NB4 (cell line): ENCODE data around the gene TRIM49D1.
"Not testable (repeated sequence)": the region's sequence is repeated elsewhere in the genome, so short reads cannot be mapped to it uniquely, and the experiment has no call there.

ENCODE experiments used
- DNase-seq: peaks from one replicate; pipeline ENCODE4 v3.0.0; 2010; ENCODE audit warnings: low read depth
- H3K4me3 ChIP-seq: one replicate; pipeline ENCODE4 v1.5.1; 2011; ENCODE audit warnings: mild to moderate bottlenecking, low read depth, low read length, moderate library complexity
- CTCF ChIP-seq: IDR thresholded peaks from one replicate; pipeline ENCODE4 v1.5.1; 2012; ENCODE audit warnings: low read depth, low read length
- MYC ChIP-seq: IDR thresholded peaks from 2 replicates; pipeline ENCODE4 v1.6.1; 2011; ENCODE audit warnings: low read depth, low read length
- POLR2A ChIP-seq: IDR thresholded peaks from 2 replicates; pipeline ENCODE4 v1.6.1; 2011; ENCODE audit warnings: mild to moderate bottlenecking; ENCODE audit not compliant: insufficient read length; ENCODE audit errors: extremely low read depth
- TF ChIP-seq, protein P1 (sequence below): IDR thresholded peaks from 2 replicates; pipeline ENCODE4 v1.6.1; 2011; ENCODE audit warnings: low read depth, low read length

Gene TRIM49D1

GRCh38 chr11:89922195-89922660 lies at the start of gene TRIM49D1:
Gene TRIM49D1 (minus strand): TSS chr11:89922245. CDS start chr11:89917710, 4,535 bp downstream.
- TF ChIP-seq CTCF (no peak), POLR2A (no peak), MYC (no peak)
- TF ChIP-seq, protein P1, sequence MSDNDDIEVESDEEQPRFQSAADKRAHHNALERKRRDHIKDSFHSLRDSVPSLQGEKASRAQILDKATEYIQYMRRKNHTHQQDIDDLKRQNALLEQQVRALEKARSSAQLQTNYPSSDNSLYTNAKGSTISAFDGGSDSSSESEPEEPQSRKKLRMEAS = no peak
- DNase-seq = no peak
- no peak within 1 kb of the TSS for H3K4me3 ChIP-seq

- not testable (repeated sequence) for H3K4me3 ChIP-seq, DNase-seq
These were observed 43.7 kb upstream of the TRIM49D1 start, which contains the start of gene TRIM64 for GRCh38 chr11:89965737-89966136. Gene TRIM64 (plus strand): TSS chr11:89966037. CDS start chr11:89968504, 2,467 bp downstream.

- not testable (repeated sequence) for DNase-seq, H3K4me3 ChIP-seq
These were observed 38.8 kb upstream of the TRIM49D1 start for GRCh38 chr11:89960833-89961232.

GRCh38 chr11:89923764-89924163 lies 1.7 kb upstream of the TRIM49D1 start, which contains the start of gene TRIM49D2:
Gene TRIM49D2 (plus strand): TSS chr11:89924064. CDS start chr11:89926762, 2,698 bp downstream.
- not testable (repeated sequence) for H3K4me3 ChIP-seq, DNase-seq

GRCh38 chr11:89900809-89901208 lies 21.2 kb downstream of the TRIM49D1 start:
- not testable (repeated sequence) for DNase-seq, H3K4me3 ChIP-seq

DNA sequence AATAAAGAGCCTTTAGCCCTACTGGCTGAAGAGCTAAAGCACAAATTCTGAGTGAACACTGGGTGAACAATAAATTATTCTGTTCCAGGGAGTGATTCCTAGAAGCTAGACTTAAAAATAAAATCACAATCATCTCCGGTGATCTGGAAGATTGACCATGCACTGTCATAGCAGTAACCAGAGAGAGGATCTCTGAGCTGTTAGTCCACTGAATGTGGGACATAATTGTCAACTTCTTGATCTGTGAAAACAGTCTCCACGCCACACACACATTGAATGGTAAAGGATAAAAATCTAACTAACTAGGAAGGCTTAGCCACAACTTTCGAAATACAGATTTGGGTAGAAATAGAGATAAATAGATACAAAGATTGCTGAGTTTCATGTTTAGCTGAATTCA lies 28.8 kb downstream of the TRIM49D1 start:
- H3K4me3 ChIP-seq, DNase-seq: not testable (repeated sequence)

DNA sequence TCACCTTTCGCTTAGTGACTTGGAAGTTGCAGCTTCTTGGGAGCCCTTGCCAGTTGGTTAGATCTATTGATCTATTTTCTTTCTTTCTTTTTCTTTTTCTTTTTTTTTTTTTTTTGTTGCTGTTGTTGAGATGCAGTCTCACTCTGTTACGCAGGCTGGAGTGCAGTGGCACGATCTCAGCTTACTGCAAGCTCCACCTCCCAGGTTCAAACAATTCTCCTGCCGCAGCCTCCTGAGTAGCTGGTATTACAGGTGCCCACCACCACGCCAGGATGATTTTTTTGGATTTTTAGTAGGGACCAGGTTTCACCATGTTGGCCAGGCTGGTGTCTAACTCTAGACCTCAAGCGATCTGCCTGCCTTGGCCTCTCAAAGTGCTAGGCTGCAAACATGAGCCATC lies 44.5 kb downstream of the TRIM49D1 start:
- not testable (repeated sequence) for H3K4me3 ChIP-seq, DNase-seq

DNA sequence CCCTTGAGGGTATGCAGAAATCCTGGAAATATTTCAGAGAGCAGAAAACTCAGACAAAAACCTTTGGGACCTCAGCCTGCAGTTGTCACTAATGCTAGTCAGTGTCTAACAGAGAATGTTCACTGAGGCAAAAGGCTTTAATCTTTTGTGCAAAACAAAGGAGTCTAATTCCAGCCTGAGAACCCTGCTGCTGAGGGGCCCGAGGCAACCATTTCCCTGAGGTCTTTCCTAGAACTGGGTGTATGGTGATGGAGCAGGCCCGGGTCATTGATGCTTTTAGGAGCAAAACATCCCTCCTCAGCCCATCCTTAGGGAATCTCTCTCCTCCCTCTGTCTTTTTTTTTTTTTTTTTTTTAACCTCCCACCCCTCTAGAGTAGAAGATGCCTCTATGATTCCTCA lies 49.5 kb downstream of the TRIM49D1 start:
- not testable (repeated sequence) for H3K4me3 ChIP-seq, DNase-seq

DNA sequence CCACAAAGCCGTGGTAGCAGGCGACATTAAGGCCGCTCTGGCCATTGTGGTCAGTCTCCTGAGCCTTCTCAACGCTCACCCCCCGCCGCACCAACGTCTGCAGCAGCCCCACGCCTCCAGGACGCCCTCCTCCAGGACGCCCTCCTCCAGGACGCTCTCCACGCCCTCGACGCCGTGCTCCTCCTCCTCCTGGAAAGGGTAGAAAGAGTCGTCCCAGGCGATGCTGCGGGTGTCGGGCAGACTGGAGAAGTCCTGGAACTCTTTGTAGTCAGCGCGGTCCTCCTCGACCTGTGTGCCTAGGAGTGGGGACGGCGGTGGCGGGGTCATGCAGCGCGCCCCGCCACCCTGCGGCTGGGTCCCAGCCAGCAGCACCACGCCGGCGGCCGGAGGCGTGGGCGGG lies 56.8 kb downstream of the TRIM49D1 start:
- DNase-seq, H3K4me3 ChIP-seq: not testable (repeated sequence)

GRCh38 chr11:89863906-89864704 lies 57.9 kb downstream of the TRIM49D1 start:
- DNase-seq, H3K4me3 ChIP-seq: not testable (repeated sequence)
